Kidney (tissue), 14 donors: Measurements from ENCODE around the gene MLLT1. TPM values are rescaled to one million over a fixed set of nuclear protein-coding genes. Genes with fewer than 3 reads are reported as not detected.

Source experiments
- DNase-seq, 5 donors: peaks; one replicate each; pipeline ENCODE4 v3.0.0-alpha.2; 2013 to 2020
- FAIRE-seq: peaks from 2 replicates; lab custom pipeline; 2012; peaks lifted over from hg19 to GRCh38; lab: Jason Lieb, UNC
- H3K27ac ChIP-seq, 2 donors: one replicate each; pipeline ENCODE4 v1.7.0; 2013; ENCODE audit warnings: low read depth in 2 of 2, low read length in 2 of 2, inconsistent platforms in 1 of 2
- H3K27me3 ChIP-seq: one replicate; pipeline ENCODE4 v1.7.1; 2013; ENCODE audit warnings: low read length, inconsistent platforms; ENCODE audit not compliant: control insufficient read depth, insufficient read depth
- H3K36me3 ChIP-seq, 3 donors: one replicate each; pipeline versions ENCODE4 v1.7.0 to v1.7.1; 2013; ENCODE audit warnings: low read length in 3 of 3, control low read depth in 1 of 3, inconsistent platforms in 1 of 3; ENCODE audit not compliant: insufficient read depth in 3 of 3, control insufficient read depth in 2 of 3
- H3K4me1 ChIP-seq, 3 donors: one replicate each; pipeline versions ENCODE4 v1.7.0 to v1.7.1; 2013; ENCODE audit warnings: low read length in 3 of 3, inconsistent platforms in 1 of 3, low read depth in 1 of 3; ENCODE audit not compliant: control insufficient read depth in 2 of 3, insufficient read depth in 2 of 3
- H3K4me3 ChIP-seq, 3 donors: one replicate each; pipeline versions ENCODE4 v1.7.0 to v1.8.1; 2013; ENCODE audit warnings: low read length in 3 of 3, control low read depth in 1 of 3, inconsistent platforms in 1 of 3
- H3K9ac ChIP-seq, 3 donors: one replicate each; pipeline versions ENCODE4 v1.7.0 to v1.7.1; 2013; ENCODE audit warnings: low read length in 3 of 3, control low read depth in 1 of 3, inconsistent platforms in 1 of 3
- H3K9me3 ChIP-seq, 3 donors: one replicate each; pipeline versions ENCODE4 v1.7.0 to v1.7.1; 2013; ENCODE audit warnings: low read length in 3 of 3, control low read depth in 1 of 3, inconsistent platforms in 1 of 3; ENCODE audit not compliant: control insufficient read depth in 2 of 3, insufficient read depth in 1 of 3
- intact Hi-C: fragments of 100-400 bp; cut with DNase I; formaldehyde crosslinking; loops from one replicate; pipeline ENCODE4 v1.11.1; 2022
- polyA plus RNA-seq: library from polyadenylated mRNA; stranded (reverse); fragments of 350-450 nt; fragmentation: Illumina TruSeq; extraction: RNeasy Lipid Tissue Mini Kit (QIAGEN cat#74804); gene quantifications from one replicate; pipeline ENCODE4 v1.2.3, GENCODE V29; 2014; ENCODE audit warnings: low read depth, low replicate concordance; ENCODE audit not compliant: insufficient read depth
- total RNA-seq: library from RNA; stranded (reverse); fragmentation: NEBNext Ultra II Directional; extraction: Animal tissue kit (Norgen Biotek cat#: 25700); gene quantifications from one replicate; pipeline ENCODE4 v1.2.1, GENCODE V29; 2021
- TF ChIP-seq, protein P1 (sequence below): IDR thresholded peaks from 3 replicates; pipeline ENCODE4 v1.5.1; 2012; ENCODE audit warnings: mild to moderate bottlenecking, moderate library complexity, borderline replicate concordance; ENCODE audit not compliant: insufficient read depth; ENCODE audit errors: extremely low read depth
- donor health status: control.
- donor health status: control.
- donor health status: control.
- donor health status: control.
- donor health status: control.
- donor health status: DM: yes; HTN: yes; CAD: no.
- donor health status: Normal renal cell carcinoma (clear cell type).

Gene MLLT1
- total and polyA plus RNA-seq, 2 donors from 2014 or later: 32.0 to 53.2 TPM

DNA sequence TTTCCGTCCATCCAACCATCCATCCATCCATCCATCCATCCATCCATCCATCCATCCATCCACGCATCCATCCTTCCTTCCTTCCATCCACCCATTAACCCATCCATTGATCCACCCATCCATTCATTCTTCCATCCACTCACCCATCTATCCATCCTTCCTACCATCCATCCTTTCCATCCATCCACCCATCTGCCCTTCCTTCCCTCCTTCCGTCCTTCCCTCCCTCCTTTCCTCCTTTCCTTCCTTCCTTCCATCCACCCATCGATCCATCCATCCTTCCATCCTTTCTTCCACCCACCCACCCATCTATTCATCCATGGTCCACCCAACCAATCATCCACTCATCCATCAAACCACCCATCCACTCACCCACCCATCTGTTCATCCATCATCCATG, 70.1 kb downstream of the MLLT1 start:
- Histone ChIP-seq H3K27me3 (no peaks in the 10 kb centered on the region), H3K27ac (no peak overlapping the region), H3K36me3 (no peaks in the 10 kb centered on the region), H3K4me1 (no peaks in the 10 kb centered on the region), H3K4me3 (no peak overlapping the region), H3K9me3 (no peaks in the 10 kb centered on the region), H3K9ac (no peak overlapping the region)
- FAIRE-seq (no peak), DNase-seq (no peak)
- TF ChIP-seq, protein P1, sequence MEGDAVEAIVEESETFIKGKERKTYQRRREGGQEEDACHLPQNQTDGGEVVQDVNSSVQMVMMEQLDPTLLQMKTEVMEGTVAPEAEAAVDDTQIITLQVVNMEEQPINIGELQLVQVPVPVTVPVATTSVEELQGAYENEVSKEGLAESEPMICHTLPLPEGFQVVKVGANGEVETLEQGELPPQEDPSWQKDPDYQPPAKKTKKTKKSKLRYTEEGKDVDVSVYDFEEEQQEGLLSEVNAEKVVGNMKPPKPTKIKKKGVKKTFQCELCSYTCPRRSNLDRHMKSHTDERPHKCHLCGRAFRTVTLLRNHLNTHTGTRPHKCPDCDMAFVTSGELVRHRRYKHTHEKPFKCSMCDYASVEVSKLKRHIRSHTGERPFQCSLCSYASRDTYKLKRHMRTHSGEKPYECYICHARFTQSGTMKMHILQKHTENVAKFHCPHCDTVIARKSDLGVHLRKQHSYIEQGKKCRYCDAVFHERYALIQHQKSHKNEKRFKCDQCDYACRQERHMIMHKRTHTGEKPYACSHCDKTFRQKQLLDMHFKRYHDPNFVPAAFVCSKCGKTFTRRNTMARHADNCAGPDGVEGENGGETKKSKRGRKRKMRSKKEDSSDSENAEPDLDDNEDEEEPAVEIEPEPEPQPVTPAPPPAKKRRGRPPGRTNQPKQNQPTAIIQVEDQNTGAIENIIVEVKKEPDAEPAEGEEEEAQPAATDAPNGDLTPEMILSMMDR: no peak
- intact Hi-C loops: no loop called here

DNA sequence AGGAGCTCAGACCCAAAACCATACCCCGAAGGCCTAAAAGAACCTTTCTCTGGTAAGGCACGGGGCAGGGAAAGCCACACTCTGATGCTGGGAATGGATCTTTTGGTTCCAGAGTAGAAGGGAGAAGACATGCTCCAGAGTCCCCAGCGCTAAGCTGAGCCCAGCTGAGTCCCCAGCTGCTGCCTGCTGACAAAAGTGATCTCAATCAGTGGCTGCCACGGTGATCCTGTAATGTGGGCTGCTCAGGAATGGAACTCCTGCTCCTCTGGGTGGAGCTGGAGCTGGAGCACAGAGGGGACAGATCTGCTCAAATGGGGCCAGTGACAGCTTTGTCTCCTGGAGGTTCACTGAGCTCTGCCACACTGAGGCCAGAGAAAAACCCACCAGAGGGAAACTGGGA, 70.5 kb downstream of the MLLT1 start:
- TF ChIP-seq, protein P1: no peak
- DNase-seq (peak in 1 of 5 donors; percentile 26), FAIRE-seq (no peak)
- Histone ChIP-seq H3K27ac (no peak overlapping the region), H3K9ac (no peak overlapping the region), H3K27me3 (no peaks in the 10 kb centered on the region), H3K36me3 (no peaks in the 10 kb centered on the region), H3K4me1 (no peaks in the 10 kb centered on the region), H3K9me3 (no peaks in the 10 kb centered on the region), H3K4me3 (no peak overlapping the region)
- intact Hi-C loops: no loop called here

DNA sequence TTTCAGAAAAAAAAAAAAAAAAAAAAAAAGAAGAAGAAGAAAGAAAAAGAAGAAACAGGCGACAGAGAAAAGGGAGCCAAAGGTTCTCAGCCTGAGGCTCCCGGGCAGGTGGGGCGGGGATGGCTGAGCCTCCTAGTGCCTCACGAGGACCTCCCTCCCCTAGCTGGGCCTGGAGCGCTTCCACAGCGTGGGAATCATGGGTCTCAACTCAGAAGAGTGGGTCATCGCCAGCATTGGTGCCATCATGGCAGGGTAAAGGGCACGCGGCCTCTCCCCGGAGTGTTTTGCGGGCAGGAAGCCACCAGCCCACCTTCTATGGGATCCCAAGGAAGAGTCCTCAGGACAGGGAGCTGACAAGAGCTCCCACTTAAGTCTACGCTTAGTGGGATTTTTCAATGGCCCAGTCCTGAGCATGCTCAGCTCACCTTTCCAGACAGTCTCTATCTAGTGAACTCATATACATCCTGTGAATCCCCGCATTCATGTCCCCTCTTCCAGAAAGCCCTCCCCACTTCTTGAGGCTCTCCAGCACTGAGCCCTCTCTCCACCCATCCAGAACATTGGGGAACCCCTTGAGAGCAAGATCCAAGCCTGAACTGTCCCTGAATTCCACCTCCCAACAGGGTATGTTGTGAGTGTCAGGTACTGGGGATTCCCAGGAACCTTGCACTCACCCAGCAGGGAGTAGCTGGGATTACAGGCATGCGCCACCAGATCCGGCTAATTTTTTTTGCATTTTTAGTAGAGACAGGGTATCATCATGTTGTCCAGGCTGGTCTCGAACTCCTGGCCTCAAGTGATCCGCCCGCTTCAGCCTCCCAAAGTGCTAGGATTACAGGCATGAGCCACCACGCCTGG, 74.7 kb downstream of the MLLT1 start:
- Histone ChIP-seq H3K4me3 (no peak overlapping the region), H3K27ac (no peak overlapping the region), H3K9me3 (no peaks in the 10 kb centered on the region), H3K4me1 (peaks cover 0 to 4% (median 0%) of the 10 kb centered on the region in 3 donors), H3K27me3 (no peaks in the 10 kb centered on the region), H3K9ac (no peak overlapping the region), H3K36me3 (no peaks in the 10 kb centered on the region)
- TF ChIP-seq, protein P1: no peak
- DNase-seq (peak in 2 of 5 donors; percentile 47 to 74), FAIRE-seq (no peak)
- intact Hi-C loops: no loop called here
